Psoas muscle (tissue), 8 donors: Measurements from ENCODE around the gene TEAD1. TPM values are rescaled to one million over a fixed set of nuclear protein-coding genes. Genes with fewer than 3 reads are reported as not detected.

ENCODE experiments used
- ATAC-seq, 4 donors: fragments of 200-7000 bp; cut with Tn5 transposase; one replicate each; pipeline ENCODE4 v1.9.1; 2020; ENCODE audit warnings: moderate library complexity in 3 of 4, mild to moderate bottlenecking in 2 of 4
- DNase-seq, 2 donors: peaks; one replicate each; pipeline ENCODE4 v3.0.0-alpha.2; 2020
- H3K27ac ChIP-seq: fragments of 200-600 bp; one replicate; pipeline ENCODE4 v1.8.0; 2022
- H3K27me3 ChIP-seq, 3 donors: fragments of 200-600 bp in 1 of 3; one replicate each; pipeline versions ENCODE4 v1.6.1 to v1.8.0; 2013 to 2022; ENCODE audit warnings: low read length in 2 of 3, mild to moderate bottlenecking in 2 of 3, moderate library complexity in 1 of 3; ENCODE audit not compliant: insufficient read depth in 3 of 3
- H3K36me3 ChIP-seq, 2 donors: fragments of 200-600 bp in 1 of 2; one replicate each; pipeline versions ENCODE4 v1.6.1 to v1.8.0; 2013 to 2022; ENCODE audit warnings: low read depth in 1 of 2, mild to moderate bottlenecking in 1 of 2, moderate library complexity in 1 of 2; ENCODE audit not compliant: insufficient read depth in 1 of 2
- H3K4me1 ChIP-seq: fragments of 200-600 bp; one replicate; pipeline ENCODE4 v1.8.0; 2022
- H3K4me3 ChIP-seq: fragments of 200-600 bp; one replicate; pipeline ENCODE4 v1.8.0; 2022; ENCODE audit warnings: mild to moderate bottlenecking
- H3K9me3 ChIP-seq: fragments of 200-600 bp; one replicate; pipeline ENCODE4 v1.8.0; 2022
- WGBS, 3 donors: extraction: QIAGEN DNeasy Blood & Tissue Kit; methylation state at CpG; one replicate each; pipeline versions ENCODE4 v1.1.6 to v1.1.7; 2013; 5-methylcytosine and 5-hydroxymethylcytosine counted together
- intact Hi-C, 2 donors: fragments of 100-400 bp; cut with DNase I; formaldehyde crosslinking; loops; one replicate each; pipeline versions ENCODE4 v1.11.0 to v1.14.2; 2022
- polyA plus RNA-seq, 3 donors: library from polyadenylated mRNA; stranded (reverse); fragments of 200-250 nt; gene quantifications; one replicate each; pipeline ENCODE4 v1.2.3, GENCODE V29; 2013
- total RNA-seq, 4 donors: library from RNA; stranded (reverse); fragmentation: NEBNext Ultra II Directional in 2 of 4; extraction: Animal tissue kit (Norgen Biotek cat#: 25700) in 2 of 4; gene quantifications; one replicate each; pipeline versions ENCODE4 v1.2.1 to v1.2.4, GENCODE V29; 2021 to 2023
- TF ChIP-seq, protein P1 (sequence below): fragments of 200-600 bp; IDR thresholded peaks from one replicate; pipeline ENCODE4 v1.8.0; 2022; ENCODE audit warnings: antibody characterized with exemption
- donor health status: healthy with polysubstance abuse.
- donor health status: DM: no; HTN: no; CAD: no; lungs with moderate emphysema.
- donor health status: Bipolar disorder and iron deficiency.
- donor health status: healthy.
- donor health status: DM: yes; HTN: yes; CAD: no.
- donor health status: DM: no; HTN: no; CAD: no.
- donor health status: DM: no; HTN: no; CAD: no.
- donor health status: DM: yes; HTN: yes; CAD: no.

The TEAD1 gene
- total and polyA plus RNA-seq, 7 donors: 11.3 to 178 (median 112) TPM

DNA sequence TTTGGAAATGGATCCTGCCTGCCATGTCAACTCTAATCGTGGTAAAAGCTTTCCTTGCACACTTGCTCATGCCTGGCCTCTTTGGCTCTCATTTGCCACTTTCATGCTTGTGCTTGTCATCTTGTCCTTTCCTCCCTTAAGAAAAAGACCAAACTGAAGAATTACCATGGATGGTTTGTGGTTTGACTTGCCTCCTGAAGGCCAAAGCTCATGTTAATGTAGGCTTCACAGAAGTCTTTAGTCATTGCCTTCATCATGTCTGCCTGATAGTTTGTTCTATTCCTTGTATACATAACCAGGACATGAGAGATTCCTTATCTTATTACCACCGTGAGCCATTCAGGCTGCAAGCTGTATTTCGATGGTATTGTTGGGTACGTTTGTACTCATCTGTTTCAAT is 17.3 kb downstream of the TEAD1 start:
- Histone ChIP-seq H3K9me3 (no peaks in the 10 kb centered on the region), H3K4me3 (peak overlapping the region; percentile 55), H3K27me3 (no peaks in the 10 kb centered on the region), H3K4me1 (peaks cover 83% of the 10 kb centered on the region), H3K27ac (peak overlapping the region; percentile 95), H3K36me3 (no peaks in the 10 kb centered on the region)
- intact Hi-C loops: loop anchor here (5.0 kb wide), 2 partner anchors 76 to 206 kb away; no protein-coding TSS in a partner anchor
- no peak for ATAC-seq
- 50 to 70% (median 52%) methylated on average over 4 of the region's 4 CpGs for WGBS, 3 donors
- DNase-seq: no peak
- TF ChIP-seq, protein P1, sequence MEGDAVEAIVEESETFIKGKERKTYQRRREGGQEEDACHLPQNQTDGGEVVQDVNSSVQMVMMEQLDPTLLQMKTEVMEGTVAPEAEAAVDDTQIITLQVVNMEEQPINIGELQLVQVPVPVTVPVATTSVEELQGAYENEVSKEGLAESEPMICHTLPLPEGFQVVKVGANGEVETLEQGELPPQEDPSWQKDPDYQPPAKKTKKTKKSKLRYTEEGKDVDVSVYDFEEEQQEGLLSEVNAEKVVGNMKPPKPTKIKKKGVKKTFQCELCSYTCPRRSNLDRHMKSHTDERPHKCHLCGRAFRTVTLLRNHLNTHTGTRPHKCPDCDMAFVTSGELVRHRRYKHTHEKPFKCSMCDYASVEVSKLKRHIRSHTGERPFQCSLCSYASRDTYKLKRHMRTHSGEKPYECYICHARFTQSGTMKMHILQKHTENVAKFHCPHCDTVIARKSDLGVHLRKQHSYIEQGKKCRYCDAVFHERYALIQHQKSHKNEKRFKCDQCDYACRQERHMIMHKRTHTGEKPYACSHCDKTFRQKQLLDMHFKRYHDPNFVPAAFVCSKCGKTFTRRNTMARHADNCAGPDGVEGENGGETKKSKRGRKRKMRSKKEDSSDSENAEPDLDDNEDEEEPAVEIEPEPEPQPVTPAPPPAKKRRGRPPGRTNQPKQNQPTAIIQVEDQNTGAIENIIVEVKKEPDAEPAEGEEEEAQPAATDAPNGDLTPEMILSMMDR: no peak

DNA sequence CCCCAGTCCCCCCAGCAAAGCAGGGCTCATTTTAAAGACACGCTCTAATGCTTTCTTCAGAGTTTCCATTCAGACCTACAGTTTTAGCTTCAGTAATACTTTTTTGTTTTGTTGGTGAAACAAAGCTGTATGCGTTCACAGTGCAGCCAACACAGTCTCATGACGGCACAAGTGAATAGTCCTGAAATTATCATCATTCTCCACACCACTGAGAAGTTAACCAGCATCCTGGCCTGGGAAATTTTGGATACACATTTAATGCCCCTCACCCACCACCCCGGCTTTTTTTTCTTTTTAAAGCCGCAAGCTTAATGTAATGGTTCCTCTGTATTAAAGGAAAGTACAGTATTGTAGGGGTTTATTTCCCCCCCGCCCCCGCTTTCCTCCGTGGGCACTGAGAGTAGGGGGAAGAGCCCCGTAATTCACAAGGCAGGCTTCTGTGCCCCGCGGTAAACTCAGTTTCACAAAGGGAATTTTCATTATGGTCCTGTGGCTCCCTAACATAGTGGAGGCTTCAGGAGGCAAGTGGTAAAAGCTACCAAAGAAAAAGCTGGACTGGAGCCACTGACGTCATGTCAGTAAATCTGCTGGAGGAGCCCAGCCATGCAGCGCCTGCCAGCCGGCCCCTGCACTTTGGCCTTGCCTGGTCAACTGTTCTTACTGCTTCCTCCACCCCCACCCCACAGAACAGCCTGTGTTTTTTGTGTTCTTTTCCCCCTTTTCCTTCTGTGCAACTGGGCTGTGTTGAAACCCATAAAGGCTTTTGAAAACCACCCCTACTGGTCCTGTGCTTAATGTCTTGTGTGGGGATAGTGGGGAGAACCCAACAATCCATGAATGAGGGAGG is 18.2 kb downstream of the TEAD1 start:
- DNase-seq (peak; percentile 79 to 89), ATAC-seq (peak; percentile 64 to 70 (median 66))
- no peaks in the 10 kb centered on the region for H3K36me3 ChIP-seq
- WGBS, 3 donors: 18 to 21% (median 19%) methylated on average over 14 of the region's 14 CpGs
- H3K4me1 ChIP-seq: peaks cover 83% of the 10 kb centered on the region
- H3K27me3 ChIP-seq: no peaks in the 10 kb centered on the region
- H3K4me3 ChIP-seq: peak overlapping the region; percentile 55
- intact Hi-C loops: loop anchor here (2.0 to 5.0 kb wide), 3 partner anchors 18 to 205 kb away; partner anchors contain the start of gene TEAD1 (in 1 of the 2)
- no peaks in the 10 kb centered on the region for H3K9me3 ChIP-seq
- peak overlapping the region; percentile 95 for H3K27ac ChIP-seq
- TF ChIP-seq, protein P1: no peak

DNA sequence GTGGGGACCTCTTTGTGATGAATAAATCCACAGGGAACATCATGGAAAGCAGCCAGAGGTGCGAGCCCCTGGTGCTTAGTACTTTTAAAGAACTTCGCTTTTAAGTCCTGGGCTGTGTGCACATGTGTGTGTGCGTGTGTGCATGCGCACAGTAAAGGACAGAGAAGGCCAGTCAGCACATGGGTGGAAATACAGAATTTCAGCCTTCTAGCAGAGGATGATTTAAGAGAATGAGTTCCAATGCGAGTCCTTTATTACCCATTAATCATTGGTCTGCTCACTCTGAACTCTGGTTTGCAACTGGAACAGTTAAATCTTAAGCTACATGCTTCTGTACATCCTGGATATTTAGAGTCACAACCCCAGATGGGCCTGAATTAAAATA is 18.9 kb downstream of the TEAD1 start:
- TF ChIP-seq, protein P1: no peak
- DNase-seq: no peak
- peaks cover 85% of the 10 kb centered on the region for H3K4me1 ChIP-seq
- H3K36me3 ChIP-seq: no peaks in the 10 kb centered on the region
- ATAC-seq: peak; percentile 45 to 53 (median 50)
- no peaks in the 10 kb centered on the region for H3K27me3 ChIP-seq
- H3K4me3 ChIP-seq: peak overlapping the region; percentile 55
- H3K9me3 ChIP-seq: no peaks in the 10 kb centered on the region
- 18 to 37% (median 19%) methylated on average over 5 of the region's 5 CpGs for WGBS, 3 donors
- H3K27ac ChIP-seq: peak overlapping the region; percentile 95
- intact Hi-C loops: loop anchor here (2.0 to 5.0 kb wide), 3 partner anchors 18 to 204 kb away; partner anchors contain the start of gene TEAD1 (in 1 of the 2)

DNA sequence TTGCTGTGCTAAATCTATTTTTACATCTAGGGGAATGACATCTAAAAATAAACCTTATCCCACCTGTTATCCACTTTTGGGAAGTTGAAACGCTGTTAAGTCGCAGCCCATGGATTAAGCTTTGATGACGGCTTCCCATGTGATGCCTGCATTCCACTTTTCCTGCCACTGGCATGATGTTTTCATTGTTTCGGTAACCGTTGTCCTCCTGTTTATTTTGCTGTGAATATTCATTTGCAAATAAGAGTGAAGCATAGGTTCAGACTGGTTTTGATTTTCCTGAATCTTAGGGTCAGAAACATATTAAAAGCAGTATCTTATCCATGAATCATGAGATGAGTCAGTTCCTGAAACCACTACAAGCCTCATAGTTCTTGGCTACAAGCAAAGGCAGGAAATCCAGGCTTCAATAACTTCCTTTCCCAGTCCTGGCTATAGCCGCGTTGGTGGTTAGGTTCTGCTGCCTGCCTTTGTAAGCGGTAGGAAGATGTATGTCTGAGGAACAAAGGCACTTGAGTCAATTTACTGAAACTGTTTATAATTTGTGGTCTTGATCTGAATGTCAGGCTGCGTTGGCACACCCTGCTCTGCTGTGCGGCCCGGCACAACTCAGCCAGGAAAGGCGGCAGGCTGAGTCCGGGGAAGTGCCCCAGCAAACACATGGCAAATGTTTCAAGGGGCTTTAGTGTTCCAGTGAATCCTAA is 19.4 kb downstream of the TEAD1 start:
- 1 to 2% (median 2%) methylated on average over 13 of the region's 13 CpGs for WGBS, 3 donors
- peaks cover 85% of the 10 kb centered on the region for H3K4me1 ChIP-seq
- H3K4me3 ChIP-seq: peak overlapping the region; percentile 55
- peak; percentile 32 to 66 for DNase-seq
- H3K27ac ChIP-seq: peak overlapping the region; percentile 95
- intact Hi-C loops: loop anchor here (2.0 to 5.0 kb wide), 3 partner anchors 19 to 204 kb away; partner anchors contain the start of gene TEAD1 (in 1 of the 2)
- H3K36me3 ChIP-seq: no peaks in the 10 kb centered on the region
- TF ChIP-seq, protein P1: no peak
- no peaks in the 10 kb centered on the region for H3K9me3 ChIP-seq
- no peaks in the 10 kb centered on the region for H3K27me3 ChIP-seq
- peak; percentile 78 to 87 (median 84) for ATAC-seq
